Measurements from ENCODE around the gene PTGES. TPM values are rescaled to one million over a fixed set of nuclear protein-coding genes. Genes with fewer than 3 reads are reported as not detected.
A peak's percentile ranks its signal among the peaks of the same experiment; 100 is the strongest.

Gene PTGES
- polyA plus RNA-seq, 1 of the 3 experiments (the other 2 are of a cell fraction) = 5.2 TPM

DNA sequence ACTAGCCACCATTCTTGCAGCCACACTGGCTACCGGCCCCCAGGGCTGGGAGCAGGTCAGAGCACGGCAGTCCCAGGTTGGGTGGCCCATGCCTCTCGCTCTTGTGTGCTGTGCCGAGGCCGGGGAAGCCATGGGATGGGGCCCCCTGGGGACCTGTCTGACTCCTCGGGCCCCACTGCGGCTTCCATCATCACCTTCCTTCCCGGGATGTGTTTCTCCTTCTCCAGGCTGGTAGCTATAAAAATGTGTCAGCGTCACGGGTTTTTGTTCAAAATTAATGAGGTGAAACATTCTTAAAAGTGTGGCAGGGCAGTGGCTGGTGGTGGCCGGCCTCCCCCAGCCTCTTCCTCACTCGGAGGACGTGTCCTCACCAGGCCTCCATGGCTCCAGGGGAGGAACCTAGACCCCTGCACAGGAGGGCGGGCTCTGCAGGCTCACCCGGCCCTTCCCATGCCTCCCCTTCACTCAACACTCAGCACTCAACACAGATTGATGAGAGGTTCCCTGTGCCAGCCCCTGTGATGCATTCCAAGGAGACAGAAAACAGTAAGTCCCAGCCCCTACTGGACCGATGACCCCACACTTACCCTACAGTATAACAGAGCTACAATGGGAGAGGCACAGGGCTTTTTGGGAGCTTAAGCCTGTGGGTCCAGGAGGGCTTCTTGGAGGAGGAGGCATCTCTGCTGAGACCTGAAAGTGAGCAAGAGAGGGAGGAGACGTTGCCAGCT lies 43.2 kb downstream of the PTGES start:
- Histone ChIP-seq H3F3A (replicated peaks; ENCODE audit: insufficient read depth) (no peaks in the 10 kb centered on the region), H3K9me2 (no peaks in the 10 kb centered on the region), H3K27me3 (ENCODE audit: insufficient read depth) (no peaks in the 10 kb centered on the region; the same call in 1 of the 2 replicates), H3K4me3 (ENCODE audit: low read depth in 2 of 2, low read length in 1 of 2) (no peak overlapping the region), H3K4me2 (no peak overlapping the region), H3K4me1 (ENCODE audit: control insufficient read depth in 1 of 2, insufficient read depth in 2 of 2, low read depth in 1 of 2, low read length in 1 of 2) (peaks cover 0 to 6% of the 10 kb centered on the region in 2 experiments; a peak in 2 of 4 replicates), H3K79me2 (ENCODE audit: insufficient read depth) (no peaks in the 10 kb centered on the region), H3K9me3 (no peaks in the 10 kb centered on the region), H3K27ac (ENCODE audit: low read depth in 2 of 2, low read length in 1 of 2) (no peak overlapping the region), H3K9ac (no peak overlapping the region), H3K36me3 (replicated peaks in 1 of 2; ENCODE audit: control insufficient read depth in 1 of 2, insufficient read depth in 2 of 2, low read length in 1 of 2) (no peaks in the 10 kb centered on the region), H2AFZ (ENCODE audit: low read depth) (no peak overlapping the region), H4K20me1 (ENCODE audit: insufficient read depth) (no peaks in the 10 kb centered on the region)
- TF ChIP-seq, protein P1, sequence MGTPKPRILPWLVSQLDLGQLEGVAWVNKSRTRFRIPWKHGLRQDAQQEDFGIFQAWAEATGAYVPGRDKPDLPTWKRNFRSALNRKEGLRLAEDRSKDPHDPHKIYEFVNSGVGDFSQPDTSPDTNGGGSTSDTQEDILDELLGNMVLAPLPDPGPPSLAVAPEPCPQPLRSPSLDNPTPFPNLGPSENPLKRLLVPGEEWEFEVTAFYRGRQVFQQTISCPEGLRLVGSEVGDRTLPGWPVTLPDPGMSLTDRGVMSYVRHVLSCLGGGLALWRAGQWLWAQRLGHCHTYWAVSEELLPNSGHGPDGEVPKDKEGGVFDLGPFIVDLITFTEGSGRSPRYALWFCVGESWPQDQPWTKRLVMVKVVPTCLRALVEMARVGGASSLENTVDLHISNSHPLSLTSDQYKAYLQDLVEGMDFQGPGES (IDR thresholded peaks at IDR 0.05; ENCODE audit: low read depth, low read length) = no peak
- TF ChIP-seq ELF1 (IDR thresholded peaks at IDR 0.05) (no peak), FOSL2 (IDR thresholded peaks at IDR 0.05; ENCODE audit: borderline replicate concordance, low read depth) (no peak), JUND (IDR thresholded peaks at IDR 0.05) (no peak), RCOR1 (IDR thresholded peaks at IDR 0.05; ENCODE audit: low read length) (no peak), RFX5 (IDR thresholded peaks at IDR 0.05; ENCODE audit: low read length) (no peak)
- POLR2A ChIA-PET = no interaction called here
- CTCF ChIA-PET = interaction anchor here (1.0 to 5.6 kb wide), 2 partner anchors 17 to 28 kb away, joined by 3 to 36 read pairs; no protein-coding TSS in a partner anchor
- WGBS (ENCODE audit: low lambda C conversion rate) = 70% methylated on average over 12 of the region's 17 CpGs
- DNase-seq = no peak

- POLR2A ChIA-PET = no interaction called here
- Histone ChIP-seq H3K27me3 (ENCODE audit: insufficient read depth) (no peaks in the 10 kb centered on the region; the same call in 1 of the 2 replicates), H3K27ac (ENCODE audit: low read depth in 2 of 2, low read length in 1 of 2) (no peak overlapping the region), H3F3A (replicated peaks; ENCODE audit: insufficient read depth) (no peaks in the 10 kb centered on the region), H3K36me3 (replicated peaks in 1 of 2; ENCODE audit: control insufficient read depth in 1 of 2, insufficient read depth in 2 of 2, low read length in 1 of 2) (no peaks in the 10 kb centered on the region), H3K4me1 (ENCODE audit: control insufficient read depth in 1 of 2, insufficient read depth in 2 of 2, low read depth in 1 of 2, low read length in 1 of 2) (peaks cover 0 to 14% of the 10 kb centered on the region in 2 experiments; a peak in 2 of 4 replicates), H3K9me2 (no peaks in the 10 kb centered on the region), H3K9ac (no peak overlapping the region), H3K9me3 (no peaks in the 10 kb centered on the region), H3K79me2 (ENCODE audit: insufficient read depth) (no peaks in the 10 kb centered on the region), H3K4me3 (ENCODE audit: low read depth in 2 of 2, low read length in 1 of 2) (no peak overlapping the region), H2AFZ (ENCODE audit: low read depth) (no peak overlapping the region), H3K4me2 (no peak overlapping the region), H4K20me1 (ENCODE audit: insufficient read depth) (no peaks in the 10 kb centered on the region)
- 96% methylated on average over 5 of the region's 6 CpGs for WGBS (ENCODE audit: low lambda C conversion rate)
- no peak for TF ChIP-seq JUND (IDR thresholded peaks at IDR 0.05)
- TF ChIP-seq NRF1 (IDR thresholded peaks at IDR 0.05; ENCODE audit: low read depth, low read length) = no peak
- CTCF ChIA-PET = interaction anchor here (1.0 to 5.6 kb wide), 2 partner anchors 17 to 28 kb away, joined by 3 to 36 read pairs; no protein-coding TSS in a partner anchor
- no peak for DNase-seq
Observed at GRCh38 chr9:129708793-129709192, 44.0 kb downstream of the PTGES start.

DNA sequence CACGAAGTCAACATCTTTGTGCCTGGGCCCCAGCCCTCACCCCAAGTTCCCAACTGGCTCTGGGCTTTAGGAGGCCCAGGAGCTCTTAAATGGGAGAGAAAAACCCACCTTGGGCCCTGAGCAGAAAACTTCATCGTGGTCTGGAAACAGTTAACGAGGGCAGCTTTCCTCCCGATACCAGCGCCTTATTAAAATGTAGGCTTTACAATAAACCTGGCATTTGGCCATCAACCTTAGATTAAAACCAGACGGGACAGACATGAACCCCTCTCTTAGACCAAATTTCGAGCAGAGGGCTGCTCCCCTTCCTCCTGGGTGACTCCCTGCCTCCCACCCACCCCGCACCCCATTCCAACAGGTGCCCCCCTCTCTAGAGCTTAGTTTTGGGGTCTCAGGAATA lies 48.0 kb downstream of the PTGES start:
- no peaks in the 10 kb centered on the region for H3F3A ChIP-seq (replicated peaks; ENCODE audit: insufficient read depth)
- ChIA-PET CTCF (interaction anchor here (0.8 to 1.7 kb wide), 4 partner anchors 18 to 79 kb away, joined by 3 to 6 read pairs (median 4); no protein-coding TSS in a partner anchor), POLR2A (no interaction called here)
- H3K4me1 ChIP-seq (ENCODE audit: control insufficient read depth in 1 of 2, insufficient read depth in 2 of 2, low read depth in 1 of 2, low read length in 1 of 2) = peaks cover 0 to 28% of the 10 kb centered on the region in 2 experiments; a peak in 1 of 4 replicates
- H4K20me1 ChIP-seq (ENCODE audit: insufficient read depth) = no peaks in the 10 kb centered on the region
- no peaks in the 10 kb centered on the region for H3K27me3 ChIP-seq (ENCODE audit: insufficient read depth)
- H3K79me2 ChIP-seq (ENCODE audit: insufficient read depth) = no peaks in the 10 kb centered on the region
- H3K9me3 ChIP-seq = no peaks in the 10 kb centered on the region
- H3K9ac ChIP-seq = no peak overlapping the region
- no peaks in the 10 kb centered on the region for H3K9me2 ChIP-seq
- TF ChIP-seq CTCF (IDR thresholded peaks at IDR 0.05) = no peak
- no peak for TF ChIP-seq MXI1 (IDR thresholded peaks at IDR 0.05; ENCODE audit: low read depth, low read length)
- TF ChIP-seq MAX (IDR thresholded peaks at IDR 0.05; ENCODE audit: low read depth) = no peak
- DNase-seq = peak; percentile 61
- H3K36me3 ChIP-seq (replicated peaks in 1 of 2; ENCODE audit: control insufficient read depth in 1 of 2, insufficient read depth in 2 of 2, low read length in 1 of 2) = no peaks in the 10 kb centered on the region
- no peak overlapping the region for H3K4me3 ChIP-seq (ENCODE audit: low read depth in 2 of 2, low read length in 1 of 2)
- WGBS (ENCODE audit: low lambda C conversion rate) = 62% methylated on average over 8 of the region's 8 CpGs
- no peak overlapping the region for H2AFZ ChIP-seq (ENCODE audit: low read depth)
- no peak overlapping the region for H3K27ac ChIP-seq (ENCODE audit: low read depth in 2 of 2, low read length in 1 of 2)
- no peak overlapping the region for H3K4me2 ChIP-seq

Measured in SK-N-SH (cell line).